GM19438 (cell line): Measurements from ENCODE around the gene CXCR4.

Experiments
- ATAC-seq: cut with Tn5 transposase; IDR thresholded peaks from one replicate; pipeline ENCODE4 v1.9.1; 2021; ENCODE audit warnings: low read depth; ENCODE audit not compliant: unreplicated experiment

The CXCR4 gene

DNA sequence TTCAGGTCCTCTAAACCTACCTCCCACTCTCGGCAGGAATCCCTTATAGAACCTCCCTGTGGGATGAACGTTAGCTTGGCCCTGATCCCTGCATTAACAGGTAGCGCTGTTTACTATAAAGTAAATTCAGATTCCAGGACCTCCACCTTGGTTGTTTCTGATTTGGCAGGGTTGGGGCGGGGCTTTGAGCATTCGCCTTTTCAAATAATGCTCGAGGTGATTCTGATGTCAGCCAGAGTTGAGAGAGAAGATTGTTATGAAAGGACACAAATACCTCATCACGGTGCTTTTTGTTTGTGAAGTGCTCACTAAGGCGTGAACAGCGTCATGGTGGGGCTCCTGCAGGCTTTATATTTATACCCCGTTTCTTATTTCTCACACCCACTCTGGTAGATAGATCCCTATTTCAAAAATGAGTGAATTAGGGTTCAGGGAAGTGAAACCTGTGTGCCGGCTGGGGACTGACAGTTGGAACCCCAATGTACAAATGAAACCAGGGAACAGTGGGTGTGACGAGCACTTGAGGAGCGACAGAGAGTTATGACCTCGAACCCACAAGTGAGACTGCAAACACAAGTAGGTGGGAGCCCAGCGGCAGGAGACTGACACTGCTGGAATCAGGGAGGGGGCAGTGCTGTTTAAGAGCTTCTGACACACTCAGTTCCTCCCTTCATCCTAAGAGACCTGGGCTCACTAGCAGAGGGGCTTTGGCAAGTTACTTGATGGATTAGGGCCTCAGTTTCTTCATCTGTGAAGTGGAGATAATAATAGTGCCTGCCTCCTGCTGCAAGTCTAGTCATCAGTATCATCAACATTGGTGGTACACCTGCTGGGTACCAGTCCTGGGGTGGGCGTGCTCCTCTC is 14.2 kb upstream of the CXCR4 start:
- ATAC-seq: peak; percentile 85

DNA sequence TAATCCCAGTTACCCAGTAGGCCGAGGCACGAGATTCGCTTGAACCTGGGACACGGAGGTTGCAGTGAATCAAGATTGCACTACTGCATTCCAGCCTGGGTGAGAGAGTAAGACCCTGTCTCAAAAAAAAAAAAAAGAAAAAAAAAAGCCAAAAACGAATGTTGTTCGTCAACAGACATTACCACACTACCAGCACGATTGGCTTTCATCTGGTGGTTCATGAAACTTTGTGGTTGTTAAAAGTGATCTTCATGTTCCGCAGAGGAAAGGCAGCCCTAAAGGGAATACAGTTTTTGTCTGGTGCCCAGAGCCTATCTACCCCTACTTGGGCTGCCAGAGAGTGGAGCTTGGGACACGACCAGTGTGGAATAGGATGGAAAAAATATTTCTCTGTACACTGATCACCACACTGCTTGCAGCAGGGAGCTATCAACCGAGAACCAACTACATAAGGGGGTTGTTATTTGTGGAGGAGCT is 13.6 kb upstream of the CXCR4 start:
- peak; percentile 7 for ATAC-seq

DNA sequence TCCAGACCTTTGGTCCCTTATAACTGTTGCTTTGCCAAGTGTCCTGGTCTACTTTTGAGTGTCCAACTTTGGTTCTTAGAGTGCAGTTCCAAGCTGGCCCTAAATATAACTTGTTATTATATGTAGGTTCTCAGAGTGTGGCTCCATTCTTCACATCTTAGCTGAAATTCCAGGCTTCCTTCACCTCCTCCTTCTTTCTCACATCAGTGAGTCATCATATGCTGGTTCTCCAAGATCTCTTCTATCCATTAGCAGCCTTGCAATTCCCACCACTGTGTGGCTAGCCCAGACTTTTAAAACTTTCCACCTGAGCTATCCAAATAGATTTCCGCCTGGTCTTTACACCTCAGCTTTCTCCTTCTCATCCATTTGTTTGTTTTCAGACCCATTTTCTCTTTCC is 12.6 kb upstream of the CXCR4 start:
- no peak for ATAC-seq

DNA sequence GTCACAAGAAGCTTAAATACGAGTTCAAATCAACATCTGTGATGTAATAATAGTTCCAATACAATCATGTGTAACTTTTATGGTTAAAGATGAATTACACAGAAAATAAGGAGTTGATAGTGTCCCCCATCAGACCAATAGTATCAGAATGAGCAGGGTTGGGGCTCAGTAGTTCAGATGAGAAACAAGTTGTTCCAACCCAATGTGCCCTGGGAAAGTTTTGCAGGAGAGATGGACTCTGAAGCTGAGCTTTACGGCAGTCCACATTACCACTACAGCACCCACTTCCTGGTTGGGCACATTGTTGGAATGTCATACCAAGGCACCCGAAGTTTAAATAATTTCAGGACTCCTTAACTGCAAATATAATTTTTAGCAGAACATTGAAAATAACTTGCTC is 12.1 kb upstream of the CXCR4 start:
- ATAC-seq: no peak

DNA sequence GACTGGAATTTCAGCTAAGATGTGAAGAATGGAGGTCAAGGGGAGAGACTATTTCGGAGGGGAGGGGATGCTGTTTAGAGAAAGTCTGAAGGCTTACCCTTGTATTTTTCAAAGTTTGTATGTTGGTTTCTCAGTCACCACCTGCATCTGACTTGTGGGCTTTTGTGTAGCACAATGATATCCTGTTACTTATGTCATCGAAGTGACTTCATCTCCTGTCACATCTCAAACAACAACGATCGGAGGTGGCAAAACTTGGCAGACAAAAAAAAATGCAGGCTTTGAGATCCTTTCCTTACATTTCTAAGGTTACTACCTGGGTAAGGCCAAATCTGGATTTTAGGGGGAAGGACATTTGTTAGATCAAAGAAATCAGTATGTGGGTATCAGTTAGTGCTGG is 11.7 kb upstream of the CXCR4 start:
- ATAC-seq: no peak

DNA sequence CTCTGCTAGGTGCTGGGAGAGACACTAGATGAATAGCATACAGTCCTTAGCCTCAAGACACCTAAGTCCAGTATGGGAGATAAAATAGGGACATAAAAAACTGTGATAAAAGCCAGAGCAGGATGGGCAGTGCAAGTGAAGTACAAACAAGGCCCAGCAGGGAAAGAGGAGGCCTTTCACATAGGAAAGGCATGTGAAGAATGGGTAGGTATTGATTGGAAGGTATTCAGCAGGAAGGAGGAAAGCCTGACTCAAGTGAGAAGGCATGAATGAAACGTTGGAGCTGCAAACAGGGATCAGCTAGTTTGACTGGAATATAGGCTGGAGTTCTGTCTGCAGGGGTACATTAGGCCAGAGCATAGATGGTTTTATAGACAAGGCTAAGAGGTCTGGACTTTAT is 11.0 kb upstream of the CXCR4 start:
- ATAC-seq: no peak

DNA sequence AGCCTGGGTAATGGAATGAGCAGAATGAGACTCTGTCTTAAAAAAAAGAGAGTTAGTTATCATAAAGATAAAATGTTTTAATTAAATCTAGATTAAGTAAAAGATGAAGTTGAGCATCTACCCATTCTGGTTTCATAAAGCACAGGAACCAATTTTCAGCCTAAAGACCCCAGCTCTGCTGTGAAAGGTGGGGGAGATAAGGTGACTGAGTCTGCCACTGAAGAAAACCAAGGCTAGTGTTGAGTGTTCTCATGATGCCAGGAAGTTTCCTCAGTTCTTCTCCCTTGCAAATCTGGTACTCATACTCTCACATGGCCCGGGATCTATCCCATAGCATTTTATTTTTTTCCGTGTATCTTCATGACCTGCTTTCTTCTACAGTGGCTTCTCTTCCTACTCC is 10.4 kb upstream of the CXCR4 start:
- no peak for ATAC-seq

DNA sequence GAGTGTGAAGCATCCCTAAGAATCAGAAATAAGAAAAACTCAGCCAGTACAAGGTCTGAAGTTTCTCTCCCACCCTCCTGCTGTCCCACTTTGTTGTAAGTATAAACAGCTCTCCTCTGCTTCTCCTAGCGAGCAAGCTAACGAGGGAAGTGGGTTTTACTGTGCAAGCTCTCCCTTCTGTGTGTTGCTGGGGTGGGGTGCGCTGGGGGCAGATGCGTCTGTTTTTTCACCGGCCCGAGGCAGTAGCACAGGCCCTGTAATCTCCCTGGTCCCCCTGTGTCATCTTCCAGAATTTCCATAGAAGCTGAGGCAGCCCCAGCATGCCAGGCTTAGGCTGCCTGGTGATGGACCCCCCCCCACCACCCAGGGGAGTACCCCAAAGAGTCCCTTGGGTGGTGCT is 9.4 kb upstream of the CXCR4 start:
- no peak for ATAC-seq

DNA sequence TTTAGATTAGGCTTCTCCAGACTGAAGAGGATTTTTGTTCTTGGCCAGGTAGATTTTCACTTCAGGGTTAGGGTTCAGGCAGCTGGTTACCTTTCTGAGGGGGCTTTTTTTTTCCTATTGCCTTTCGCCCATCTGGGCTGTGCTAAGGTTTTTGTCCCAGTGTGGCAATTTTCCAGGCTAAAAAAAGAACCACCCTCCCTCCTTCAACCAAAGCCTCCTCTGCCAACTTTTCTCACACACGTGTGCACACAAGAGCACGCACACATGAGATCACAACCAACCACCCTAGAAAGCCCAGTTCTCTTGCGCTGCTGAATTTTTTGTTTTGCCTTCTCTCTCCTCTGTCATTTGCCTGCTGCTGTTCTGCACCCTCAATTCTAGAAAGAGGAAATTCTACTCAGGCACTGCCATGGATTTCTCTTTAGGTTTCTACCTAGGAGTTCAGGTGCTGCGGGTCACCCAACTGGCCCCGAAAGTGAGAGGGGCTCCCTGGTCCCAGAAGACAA is 8.5 kb upstream of the CXCR4 start:
- no peak for ATAC-seq

DNA sequence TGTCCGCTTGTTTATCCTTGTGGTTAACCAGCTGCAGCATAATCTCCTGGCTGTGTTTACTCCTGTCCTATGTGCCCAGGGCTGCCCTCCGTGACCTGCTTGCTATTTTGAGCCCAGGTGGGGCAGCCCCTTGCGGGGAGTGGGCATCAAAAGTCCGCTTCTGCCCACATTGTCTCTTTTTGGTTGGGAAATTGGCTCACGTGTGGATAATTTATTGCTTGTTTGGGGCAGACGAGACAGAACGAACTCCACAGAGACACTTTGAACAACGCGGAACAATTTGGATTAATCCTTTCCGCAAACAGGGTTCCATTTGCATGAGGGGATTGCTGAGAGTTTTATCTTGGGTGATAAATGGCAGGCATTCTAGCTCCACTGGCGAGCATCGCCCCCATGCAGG is 8.1 kb upstream of the CXCR4 start:
- no peak for ATAC-seq

DNA sequence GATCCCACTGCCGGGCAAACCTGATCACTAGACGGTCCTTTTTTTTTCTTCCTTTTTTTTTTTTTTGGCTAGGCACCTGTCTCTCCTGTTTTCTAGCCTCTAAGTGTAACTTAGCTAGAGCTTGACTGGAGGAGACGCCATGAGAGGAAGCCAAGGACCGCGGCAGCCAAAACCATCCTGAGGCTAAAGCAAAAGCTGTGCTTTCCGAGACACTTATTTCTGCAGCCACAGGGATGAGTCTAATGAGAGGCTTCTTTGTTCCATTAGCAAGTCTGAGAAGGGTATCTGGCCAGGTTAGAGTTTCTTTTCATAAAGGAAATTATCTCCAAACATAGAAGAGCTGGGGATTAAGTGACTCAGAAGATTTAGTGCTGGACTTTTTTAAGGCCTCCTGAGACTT is 7.3 kb upstream of the CXCR4 start:
- ATAC-seq: no peak

DNA sequence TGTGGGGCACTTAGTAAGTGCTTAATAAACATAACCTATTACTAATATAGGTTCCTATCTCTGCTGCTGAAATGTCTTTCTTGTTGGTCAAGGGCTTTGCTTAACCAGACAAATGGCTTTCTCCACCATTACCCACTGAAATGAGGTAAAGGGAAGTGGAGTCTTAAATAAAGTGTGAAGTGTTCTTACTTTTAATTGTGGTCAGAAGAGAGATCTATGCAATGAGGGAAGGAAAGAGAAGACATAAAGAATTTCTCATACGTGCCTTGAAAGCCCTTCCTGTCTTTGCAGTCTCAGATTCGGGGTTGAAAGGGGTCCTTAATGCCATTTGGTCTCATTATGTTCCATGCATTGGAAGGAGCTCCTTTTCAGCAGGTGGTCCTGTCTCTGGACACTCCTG is 6.9 kb upstream of the CXCR4 start:
- no peak for ATAC-seq

DNA sequence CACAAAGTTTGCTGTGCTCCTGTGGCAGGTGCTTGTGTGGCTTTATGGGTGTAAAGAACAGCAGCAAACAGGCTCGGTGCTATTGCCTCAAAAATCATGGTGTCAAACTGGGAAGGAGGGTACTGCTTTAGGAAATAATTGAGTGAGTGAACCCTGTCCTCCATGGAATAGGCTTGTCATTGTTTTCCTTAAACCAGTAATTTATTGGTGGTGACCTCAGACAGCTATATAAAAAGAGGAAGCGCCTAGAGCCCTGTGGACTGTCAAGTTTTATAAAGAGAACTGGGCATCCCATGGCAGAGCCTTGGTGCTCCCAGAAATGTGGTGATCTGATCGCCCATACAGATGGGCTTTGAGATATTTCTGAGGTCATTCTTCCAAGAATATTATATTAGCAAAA is 4.7 kb upstream of the CXCR4 start:
- ATAC-seq: no peak

DNA sequence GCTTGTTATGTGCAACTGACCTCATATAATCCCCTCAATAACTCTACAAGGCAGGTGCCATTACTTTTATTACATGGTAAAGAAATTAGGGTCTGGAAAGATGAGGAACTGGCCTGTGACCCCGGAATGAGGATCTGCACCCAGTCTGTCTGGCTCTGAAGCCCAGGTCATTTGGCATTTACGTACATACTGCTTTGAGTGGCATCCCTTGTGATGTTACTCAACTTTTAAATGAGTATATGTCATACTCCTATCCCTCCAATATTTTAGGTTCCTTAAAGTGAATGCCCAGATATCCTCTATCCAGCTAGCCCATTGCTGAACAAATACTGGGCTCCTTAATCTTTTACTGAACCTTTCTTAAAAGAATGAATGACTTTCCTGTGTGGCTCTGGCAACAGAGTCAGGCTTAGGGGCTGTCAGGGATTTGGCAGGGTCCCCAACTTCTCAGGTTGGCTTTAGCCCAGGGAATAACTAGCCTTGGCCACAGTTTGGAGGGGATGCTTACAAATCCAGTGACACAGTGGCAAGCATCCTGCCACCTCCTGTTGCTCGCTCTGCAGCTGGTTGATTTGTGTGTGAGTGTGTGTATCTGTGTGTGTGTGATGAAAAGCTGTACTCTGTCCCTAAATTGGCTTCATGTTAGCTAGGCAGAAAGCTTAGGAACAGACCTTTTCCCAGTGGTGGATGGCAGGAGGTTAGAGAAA is 3.4 kb upstream of the CXCR4 start:
- no peak for ATAC-seq

DNA sequence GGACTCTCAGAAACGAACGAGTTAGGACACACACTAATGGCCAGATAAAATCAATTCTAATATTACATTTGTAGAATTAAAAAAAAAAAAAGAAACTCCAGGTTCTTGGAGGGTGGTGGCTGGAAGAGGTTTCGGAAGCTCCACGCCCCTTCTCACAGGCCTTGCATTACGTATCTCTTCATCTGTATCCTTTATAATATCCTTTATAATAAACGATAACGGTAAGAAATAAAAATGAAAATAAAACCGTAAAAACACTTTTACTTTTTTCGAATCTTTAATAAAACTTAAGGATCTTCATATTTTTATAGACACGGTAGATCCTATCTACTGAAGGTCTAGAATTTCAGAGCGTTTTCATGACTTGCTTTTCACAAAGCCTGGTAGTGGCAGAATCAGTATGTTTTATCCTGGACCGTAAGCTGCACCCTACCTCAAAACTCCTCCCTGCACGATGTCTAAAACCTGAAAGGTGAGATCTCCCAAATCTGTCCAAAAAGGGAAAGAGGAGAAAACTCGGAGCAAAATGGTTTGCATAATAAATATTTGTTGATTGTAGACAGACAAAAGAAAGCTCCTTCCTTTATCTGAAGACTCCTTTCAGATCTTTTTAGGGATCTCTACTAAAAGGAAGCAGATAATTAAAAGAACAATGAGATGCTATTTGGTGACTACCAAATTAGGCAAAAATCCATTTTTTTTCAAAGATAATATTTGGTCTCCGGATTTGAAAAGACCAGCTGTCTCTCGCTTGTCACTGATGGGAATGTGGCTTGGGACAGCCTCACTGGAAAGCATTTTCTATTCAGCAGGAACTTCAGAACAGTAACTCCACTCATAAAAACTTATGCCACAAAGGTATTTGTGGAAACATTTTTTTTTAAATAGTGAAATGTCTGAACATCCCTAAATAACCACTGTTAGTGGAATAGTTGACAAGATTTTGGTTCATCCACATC is 2.0 kb upstream of the CXCR4 start:
- ATAC-seq: no peak

DNA sequence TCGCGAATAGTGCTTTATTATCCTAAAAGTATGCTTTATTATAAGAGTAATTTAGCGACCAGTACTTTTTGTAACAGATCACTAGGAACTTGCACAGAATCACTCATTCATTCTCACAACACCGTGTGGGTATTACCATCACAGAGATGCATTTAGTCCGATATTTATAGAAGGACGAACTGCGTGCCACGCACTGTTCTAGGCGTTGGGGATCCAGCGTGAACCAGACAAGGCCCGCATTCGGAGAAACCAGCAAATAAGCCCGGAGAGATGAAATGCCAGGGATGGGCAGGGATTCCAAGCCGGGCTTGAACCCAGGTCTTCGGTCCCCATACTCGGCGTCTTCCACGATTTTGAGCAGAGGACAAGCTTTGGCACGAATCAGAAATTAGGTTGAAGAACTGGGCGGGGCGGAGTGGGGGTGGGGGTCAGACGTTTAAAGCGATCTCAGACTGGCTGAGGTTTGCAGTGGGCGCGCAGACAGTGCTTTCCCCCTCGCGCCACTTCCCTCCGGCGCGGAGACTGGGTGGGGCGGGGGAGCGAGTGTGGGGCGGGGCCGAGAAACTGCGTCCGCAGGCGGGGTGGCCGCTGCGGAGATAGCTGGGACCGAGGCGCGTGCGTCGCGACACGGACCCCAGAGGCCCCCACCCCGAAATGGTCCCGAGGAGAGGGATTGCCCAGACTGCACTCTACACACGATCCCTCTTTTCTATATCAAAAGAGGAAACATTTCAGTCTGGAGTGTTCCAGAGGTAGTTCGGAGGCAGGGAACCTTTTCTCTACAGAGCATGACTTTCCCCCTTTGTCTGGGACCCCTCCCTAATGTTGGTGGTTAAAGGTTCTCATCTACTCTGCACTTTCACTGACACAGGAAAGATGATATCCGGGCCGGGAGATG is 1.1 kb upstream of the CXCR4 start:
- no peak for ATAC-seq

DNA sequence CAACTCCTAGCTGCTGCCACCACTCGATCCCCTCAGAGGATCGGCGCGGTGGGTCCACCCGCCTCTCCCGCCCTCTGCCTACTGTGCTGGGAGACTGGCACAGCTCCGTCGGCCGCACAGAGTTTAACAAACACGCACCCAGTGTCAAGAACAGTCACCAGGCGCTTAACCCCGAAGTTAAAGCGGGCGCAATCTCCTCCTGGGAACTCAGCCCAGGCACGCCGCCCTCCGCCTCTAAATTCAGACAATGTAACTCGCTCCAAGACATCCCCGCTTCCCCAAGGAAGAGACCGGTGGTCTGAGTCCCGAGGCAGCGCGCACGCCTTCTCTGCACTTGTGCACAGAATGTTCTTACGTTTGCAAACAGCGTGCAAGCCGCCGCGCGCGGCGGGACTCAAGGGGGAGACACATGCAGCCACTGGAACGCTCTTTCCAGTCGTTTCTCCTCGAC is 533 bp downstream of the CXCR4 start:
- peak; percentile 17 for ATAC-seq

DNA sequence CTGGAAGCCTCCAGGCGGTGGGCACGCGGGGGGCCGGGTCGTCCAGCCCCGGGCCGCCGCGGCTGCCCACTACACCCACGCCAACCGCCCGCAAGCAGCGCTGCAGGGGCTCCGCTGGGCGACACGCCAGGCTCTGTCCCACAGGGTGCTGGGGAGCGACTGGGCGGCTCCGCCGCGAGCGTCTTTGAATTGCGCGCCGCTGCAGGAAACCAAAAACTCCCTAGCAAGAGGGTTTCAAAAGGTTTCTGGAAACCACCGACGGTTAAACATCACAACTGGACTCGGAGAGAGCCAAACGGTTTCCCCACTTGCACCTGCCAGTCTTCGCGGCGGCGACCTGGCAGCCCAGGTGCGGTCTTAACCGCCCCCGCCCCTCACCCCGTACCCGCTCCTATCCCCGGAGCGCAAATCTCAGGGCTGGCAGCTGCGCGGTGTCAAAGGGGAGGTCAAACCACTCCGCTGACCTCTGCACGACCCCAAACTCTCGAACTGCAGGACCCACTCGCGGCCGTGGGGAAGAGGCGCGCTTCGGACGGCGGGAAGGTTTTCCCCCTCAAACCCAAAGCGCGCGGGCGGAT is 1.0 kb downstream of the CXCR4 start:
- peak; percentile 52 for ATAC-seq

DNA sequence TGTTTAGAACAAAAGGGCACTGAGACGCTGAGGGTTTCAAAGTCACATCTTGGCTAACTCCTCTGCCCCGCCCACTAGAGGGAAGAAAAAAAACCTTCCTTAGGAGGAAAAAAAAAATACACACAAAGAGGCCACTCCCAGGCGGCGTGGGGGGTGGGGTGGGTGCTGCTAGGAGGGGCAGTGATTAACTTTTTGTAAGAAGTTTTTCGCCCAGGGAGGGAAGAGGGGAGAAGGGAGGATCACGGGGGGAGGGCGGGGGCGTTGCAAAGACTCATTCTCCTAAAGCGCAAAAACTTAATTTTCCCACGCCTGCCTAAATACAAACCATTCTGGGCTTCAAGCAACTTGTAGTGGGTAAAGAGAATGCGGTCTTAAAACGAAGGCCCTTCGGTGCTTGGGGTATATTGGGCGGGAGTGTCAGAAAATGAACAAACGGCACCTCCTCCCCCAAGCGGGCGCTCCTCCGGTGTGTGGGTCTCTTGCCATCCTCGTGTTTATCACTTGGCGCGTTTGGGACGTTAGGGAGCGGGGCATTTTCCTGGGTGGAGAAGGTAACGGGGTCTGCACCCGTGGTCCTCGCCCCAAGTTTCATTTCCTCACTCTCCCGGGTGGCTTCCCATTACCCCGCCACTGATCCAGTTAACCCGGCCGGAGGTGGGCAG is 1.7 kb downstream of the CXCR4 start:
- ATAC-seq: no peak
